Endodermal cell (in vitro differentiated cells): Measurements from ENCODE around the gene ATXN2. TPM values are rescaled to one million over a fixed set of nuclear protein-coding genes. Genes with fewer than 3 reads are reported as not detected.

Source experiments
- DNase-seq: peaks from one replicate; pipeline ENCODE4 v3.0.0-alpha.2; 2017
- H3K27ac ChIP-seq: 2 replicates; pipeline ENCODE4 v1.5.1; 2013; ENCODE audit warnings: mild to moderate bottlenecking, low read depth, low read length, moderate library complexity
- H3K27me3 ChIP-seq: 2 replicates; pipeline ENCODE4 v1.6.1; 2013; ENCODE audit warnings: mild to moderate bottlenecking, low read length, moderate library complexity; ENCODE audit not compliant: insufficient read depth, control insufficient read depth, poor library complexity, severe bottlenecking
- H3K36me3 ChIP-seq: 2 replicates; pipeline ENCODE4 v1.7.0; 2013; ENCODE audit warnings: mild to moderate bottlenecking, low read length, moderate library complexity; ENCODE audit not compliant: control insufficient read depth, insufficient read depth
- H3K4me1 ChIP-seq: one replicate; pipeline ENCODE4 v1.7.0; 2013; ENCODE audit warnings: low read length; ENCODE audit not compliant: control insufficient read depth, insufficient read depth
- H3K4me3 ChIP-seq: 2 replicates; pipeline ENCODE4 v1.5.1; 2013; ENCODE audit warnings: mild to moderate bottlenecking, low read length, moderate library complexity
- H3K9ac ChIP-seq: 2 replicates; pipeline ENCODE4 v1.6.1; 2013; ENCODE audit warnings: mild to moderate bottlenecking, low read length, moderate library complexity; ENCODE audit not compliant: poor library complexity, severe bottlenecking; ENCODE audit errors: extremely low read depth
- H3K9me3 ChIP-seq: 2 replicates; pipeline ENCODE4 v1.6.1; 2013; ENCODE audit warnings: mild to moderate bottlenecking, low read length, moderate library complexity; ENCODE audit not compliant: control insufficient read depth
- H3K27ac Mint-ChIP-seq: 2 replicates; pipeline ENCODE4 v1.8.0; 2020; ENCODE audit warnings: mixed read lengths
- H3K27me3 Mint-ChIP-seq: 2 replicates; pipeline ENCODE4 v1.8.0; 2021; ENCODE audit warnings: mild to moderate bottlenecking, mixed read lengths; ENCODE audit not compliant: insufficient read depth
- H3K36me3 Mint-ChIP-seq: 2 replicates; pipeline ENCODE4 v1.8.0; 2020; ENCODE audit warnings: low read depth, mixed read lengths
- H3K4me1 Mint-ChIP-seq: 2 replicates; pipeline ENCODE4 v1.8.0; 2020; ENCODE audit warnings: mixed read lengths
- H3K4me3 Mint-ChIP-seq: 2 replicates; pipeline ENCODE4 v1.8.0; 2020; ENCODE audit warnings: mild to moderate bottlenecking, moderate library complexity, mixed read lengths
- H3K9me3 Mint-ChIP-seq: 2 replicates; pipeline ENCODE4 v1.8.0; 2020; ENCODE audit warnings: mild to moderate bottlenecking, mixed read lengths
- CTCF ChIP-seq: fragments of 200-600 bp; sonication (generic); conservative IDR thresholded peaks from 2 replicates; pipeline ENCODE4 v1.5.0; 2021; ENCODE audit warnings: antibody characterized with exemption, mild to moderate bottlenecking
- WGBS, 2 experiments: methylation state at CpG; one replicate each; pipeline versions ENCODE4 v1.1.5 to v1.1.7; 2013; ENCODE audit warnings: missing lambda C conversion rate in 2 of 2, mixed read lengths in 1 of 2; ENCODE audit not compliant: insufficient coverage in 1 of 2, insufficient read length in 1 of 2; 5-methylcytosine and 5-hydroxymethylcytosine counted together
- total RNA-seq, 2 donors: library from RNA; stranded (reverse); fragmentation: NEBNext Ultra II Directional in 1 of 2; extraction: Animal tissue kit (Norgen Biotek cat#: 25700) in 1 of 2; gene quantifications; 2 replicates in 1 of 2; 3 replicates in 1 of 2; pipeline ENCODE4 v1.2.1, GENCODE V29; 2021

ATXN2 gene
- total RNA-seq, 2 donors from 2014 or later, result 85.7 to 87.3 TPM

GRCh38 chr12:111546758-111547383, 52.2 kb downstream of the ATXN2 start:
- H3K36me3 Mint-ChIP-seq, result peaks cover 60% of the 10 kb centered on the region

GRCh38 chr12:111546171-111546570, 52.9 kb downstream of the ATXN2 start:
- no peak for DNase-seq
- no peak overlapping the region for H3K4me3 ChIP-seq
- Mint-ChIP-seq H3K27ac (no peak overlapping the region), H3K4me3 (no peak overlapping the region), H3K36me3 (peaks cover 56% of the 10 kb centered on the region), H3K27me3 (no peaks in the 10 kb centered on the region), H3K4me1 (no peaks in the 10 kb centered on the region), H3K9me3 (no peaks in the 10 kb centered on the region)
- H3K36me3 ChIP-seq, result peaks cover 66% of the 10 kb centered on the region
- TF ChIP-seq CTCF, result no peak
- peaks cover 8% of the 10 kb centered on the region for H3K9me3 ChIP-seq
- no peaks in the 10 kb centered on the region for H3K27me3 ChIP-seq
- no peaks in the 10 kb centered on the region for H3K4me1 ChIP-seq
- H3K9ac ChIP-seq, result no peak overlapping the region
- WGBS, 2 experiments, result 100% methylated on average over 1 to 2 of the region's 2 CpGs
- H3K27ac ChIP-seq, result no peak overlapping the region

More at GRCh38 chr12:111546758-111547383, 52.2 kb downstream of the ATXN2 start:
- no peak for DNase-seq
- Mint-ChIP-seq H3K4me1 (no peaks in the 10 kb centered on the region), H3K9me3 (no peaks in the 10 kb centered on the region), H3K27me3 (no peaks in the 10 kb centered on the region), H3K4me3 (no peak overlapping the region), H3K27ac (no peak overlapping the region)
- no peak overlapping the region for H3K4me3 ChIP-seq
- H3K9ac ChIP-seq, result no peak overlapping the region
- H3K27ac ChIP-seq, result no peak overlapping the region
- peaks cover 8% of the 10 kb centered on the region for H3K9me3 ChIP-seq
- no peaks in the 10 kb centered on the region for H3K27me3 ChIP-seq
- H3K4me1 ChIP-seq, result no peaks in the 10 kb centered on the region
- 96% methylated on average over 7 to 8 of the region's 8 CpGs for WGBS, 2 experiments
- peaks cover 73% of the 10 kb centered on the region for H3K36me3 ChIP-seq
- no peak for TF ChIP-seq CTCF

GRCh38 chr12:111544032-111544431, 55.1 kb downstream of the ATXN2 start:
- no peak for DNase-seq
- Mint-ChIP-seq H3K36me3 (peaks cover 61% of the 10 kb centered on the region), H3K4me3 (no peak overlapping the region), H3K9me3 (no peaks in the 10 kb centered on the region), H3K4me1 (no peaks in the 10 kb centered on the region), H3K27ac (no peak overlapping the region), H3K27me3 (no peaks in the 10 kb centered on the region)
- H3K27ac ChIP-seq, result no peak overlapping the region
- peaks cover 57% of the 10 kb centered on the region for H3K36me3 ChIP-seq
- peaks cover 8% of the 10 kb centered on the region for H3K9me3 ChIP-seq
- H3K4me1 ChIP-seq, result no peaks in the 10 kb centered on the region
- H3K27me3 ChIP-seq, result no peaks in the 10 kb centered on the region
- no peak overlapping the region for H3K4me3 ChIP-seq
- 100% methylated on average over 1 of the region's 1 CpG for WGBS, 2 experiments
- no peak for TF ChIP-seq CTCF
- no peak overlapping the region for H3K9ac ChIP-seq
